ENCODE results near the gene IL21R.
"Not testable (repeated sequence)": the region's sequence is repeated elsewhere in the genome, so short reads cannot be mapped to it uniquely, and the experiment has no call there.

Gene IL21R

GRCh38 chr16:27448532-27449433 is 46.8 kb downstream of the IL21R start:
- peak overlapping the region; percentile 98 for H3K27ac Mint-ChIP-seq
- H3K27me3 Mint-ChIP-seq, result no peaks in the 10 kb centered on the region
- peaks cover 89% of the 10 kb centered on the region for H3K36me3 Mint-ChIP-seq (ENCODE audit: low read depth)
- H3K4me3 Mint-ChIP-seq, result peak overlapping the region; percentile 37
- H3K9me3 Mint-ChIP-seq, result peaks cover 5% of the 10 kb centered on the region
- H3K4me1 Mint-ChIP-seq (ENCODE audit: low read depth), result peaks cover 98% of the 10 kb centered on the region

GRCh38 chr16:27449434-27450195 is 47.6 kb downstream of the IL21R start:
- peak overlapping the region; percentile 74 for H3K4me3 Mint-ChIP-seq
- peak overlapping the region; percentile 98 for H3K27ac Mint-ChIP-seq
- peaks cover 5% of the 10 kb centered on the region for H3K9me3 Mint-ChIP-seq
- H3K36me3 Mint-ChIP-seq (ENCODE audit: low read depth), result peaks cover 81% of the 10 kb centered on the region
- no peaks in the 10 kb centered on the region for H3K27me3 Mint-ChIP-seq
- peaks cover 98% of the 10 kb centered on the region for H3K4me1 Mint-ChIP-seq (ENCODE audit: low read depth)

GRCh38 chr16:27450196-27450549 is 48.2 kb downstream of the IL21R start:
- Mint-ChIP-seq H3K9me3 (peaks cover 5% of the 10 kb centered on the region), H3K27me3 (no peaks in the 10 kb centered on the region), H3K4me1 (ENCODE audit: low read depth) (peaks cover 98% of the 10 kb centered on the region), H3K27ac (peak overlapping the region; percentile 98), H3K4me3 (peak overlapping the region; percentile 74), H3K36me3 (ENCODE audit: low read depth) (peaks cover 76% of the 10 kb centered on the region)

GRCh38 chr16:27452569-27453493 is 50.9 kb downstream of the IL21R start:
- H3K27me3 Mint-ChIP-seq, result no peaks in the 10 kb centered on the region
- peaks cover 50% of the 10 kb centered on the region for H3K36me3 Mint-ChIP-seq (ENCODE audit: low read depth)
- H3K4me1 Mint-ChIP-seq (ENCODE audit: low read depth), result peaks cover 95% of the 10 kb centered on the region
- peak overlapping the region; percentile 30 for H3K4me3 Mint-ChIP-seq
- H3K9me3 Mint-ChIP-seq, result peaks cover 5% of the 10 kb centered on the region
- peak overlapping the region; percentile 77 for H3K27ac Mint-ChIP-seq

- no peak overlapping the region for H3K4me3 Mint-ChIP-seq
- H3K9me3 Mint-ChIP-seq, result peaks cover 5% of the 10 kb centered on the region
Measured at GRCh38 chr16:27453494-27453825, 51.5 kb downstream of the IL21R start.

GRCh38 chr16:27455700-27456099 is 53.7 kb downstream of the IL21R start:
- Mint-ChIP-seq H3K4me1 (ENCODE audit: low read depth) (peaks cover 75% of the 10 kb centered on the region), H3K36me3 (ENCODE audit: low read depth) (peaks cover 30% of the 10 kb centered on the region), H3K4me3 (peak overlapping the region; percentile 14), H3K9me3 (peaks cover 4% of the 10 kb centered on the region), H3K27ac (peak overlapping the region; percentile 80), H3K27me3 (no peaks in the 10 kb centered on the region)

More at GRCh38 chr16:27453494-27453825, 51.5 kb downstream of the IL21R start:
- H3K4me1 Mint-ChIP-seq (ENCODE audit: low read depth), result peaks cover 89% of the 10 kb centered on the region
- H3K36me3 Mint-ChIP-seq (ENCODE audit: low read depth), result peaks cover 44% of the 10 kb centered on the region
- peak overlapping the region; percentile 58 for H3K27ac Mint-ChIP-seq
- no peaks in the 10 kb centered on the region for H3K27me3 Mint-ChIP-seq

GRCh38 chr16:27457605-27457900 is 55.6 kb downstream of the IL21R start:
- Mint-ChIP-seq H3K4me1 (ENCODE audit: low read depth) (peaks cover 70% of the 10 kb centered on the region), H3K36me3 (ENCODE audit: low read depth) (peaks cover 13% of the 10 kb centered on the region)
- not testable (repeated sequence) for H3K27me3 Mint-ChIP-seq, H3K9me3 Mint-ChIP-seq, H3K27ac Mint-ChIP-seq, H3K4me3 Mint-ChIP-seq

- H3K4me1 Mint-ChIP-seq (ENCODE audit: low read depth), result peaks cover 71% of the 10 kb centered on the region
- H3K36me3 Mint-ChIP-seq (ENCODE audit: low read depth), result peaks cover 9% of the 10 kb centered on the region
- no peaks in the 10 kb centered on the region for H3K27me3 Mint-ChIP-seq
- H3K4me3 Mint-ChIP-seq, result no peak overlapping the region
- no peak overlapping the region for H3K27ac Mint-ChIP-seq
- H3K9me3 Mint-ChIP-seq, result no peaks in the 10 kb centered on the region
Measured at GRCh38 chr16:27458258-27458657, 56.3 kb downstream of the IL21R start.

GRCh38 chr16:27458987-27459688 is 57.2 kb downstream of the IL21R start:
- H3K27ac Mint-ChIP-seq, result no peak overlapping the region
- peaks cover 14% of the 10 kb centered on the region for H3K36me3 Mint-ChIP-seq (ENCODE audit: low read depth)
- H3K4me1 Mint-ChIP-seq (ENCODE audit: low read depth), result peaks cover 71% of the 10 kb centered on the region
- no peaks in the 10 kb centered on the region for H3K9me3 Mint-ChIP-seq
- no peaks in the 10 kb centered on the region for H3K27me3 Mint-ChIP-seq
- H3K4me3 Mint-ChIP-seq, result no peak overlapping the region

GRCh38 chr16:27460213-27460612 is 58.2 kb downstream of the IL21R start:
- Mint-ChIP-seq H3K36me3 (ENCODE audit: low read depth) (peaks cover 20% of the 10 kb centered on the region), H3K27ac (no peak overlapping the region), H3K27me3 (no peaks in the 10 kb centered on the region), H3K4me3 (no peak overlapping the region), H3K4me1 (ENCODE audit: low read depth) (peaks cover 71% of the 10 kb centered on the region), H3K9me3 (no peaks in the 10 kb centered on the region)

- no peak overlapping the region for H3K27ac Mint-ChIP-seq
Measured at GRCh38 chr16:27460663-27461482, 58.9 kb downstream of the IL21R start.

GRCh38 chr16:27461483-27462171 is 59.7 kb downstream of the IL21R start:
- no peaks in the 10 kb centered on the region for H3K27me3 Mint-ChIP-seq
- no peak overlapping the region for H3K4me3 Mint-ChIP-seq
- no peak overlapping the region for H3K27ac Mint-ChIP-seq
- H3K9me3 Mint-ChIP-seq, result no peaks in the 10 kb centered on the region
- peaks cover 32% of the 10 kb centered on the region for H3K36me3 Mint-ChIP-seq (ENCODE audit: low read depth)
- H3K4me1 Mint-ChIP-seq (ENCODE audit: low read depth), result peaks cover 59% of the 10 kb centered on the region

More at GRCh38 chr16:27460663-27461482, 58.9 kb downstream of the IL21R start:
- peaks cover 66% of the 10 kb centered on the region for H3K4me1 Mint-ChIP-seq (ENCODE audit: low read depth)
- no peaks in the 10 kb centered on the region for H3K27me3 Mint-ChIP-seq
- peaks cover 25% of the 10 kb centered on the region for H3K36me3 Mint-ChIP-seq (ENCODE audit: low read depth)
- no peaks in the 10 kb centered on the region for H3K9me3 Mint-ChIP-seq
- no peak overlapping the region for H3K4me3 Mint-ChIP-seq

GRCh38 chr16:27462200-27462845 is 60.3 kb downstream of the IL21R start:
- H3K27ac Mint-ChIP-seq, result no peak overlapping the region
- H3K9me3 Mint-ChIP-seq, result no peaks in the 10 kb centered on the region
- H3K27me3 Mint-ChIP-seq, result no peaks in the 10 kb centered on the region
- no peak overlapping the region for H3K4me3 Mint-ChIP-seq
- H3K36me3 Mint-ChIP-seq (ENCODE audit: low read depth), result peaks cover 39% of the 10 kb centered on the region
- peaks cover 52% of the 10 kb centered on the region for H3K4me1 Mint-ChIP-seq (ENCODE audit: low read depth)
